NT2/D1 (cell line): Measurements from ENCODE around the gene GK.

Source experiments
- SUZ12 ChIP-seq: IDR thresholded peaks from 2 replicates; pipeline ENCODE4 v1.6.1; 2011; ENCODE audit not compliant: insufficient read length, insufficient read depth; ENCODE audit errors: extremely low read depth
- YY1 ChIP-seq: IDR thresholded peaks from 2 replicates; pipeline ENCODE4 v1.6.1; 2011; ENCODE audit not compliant: insufficient read length, insufficient read depth

DNA sequence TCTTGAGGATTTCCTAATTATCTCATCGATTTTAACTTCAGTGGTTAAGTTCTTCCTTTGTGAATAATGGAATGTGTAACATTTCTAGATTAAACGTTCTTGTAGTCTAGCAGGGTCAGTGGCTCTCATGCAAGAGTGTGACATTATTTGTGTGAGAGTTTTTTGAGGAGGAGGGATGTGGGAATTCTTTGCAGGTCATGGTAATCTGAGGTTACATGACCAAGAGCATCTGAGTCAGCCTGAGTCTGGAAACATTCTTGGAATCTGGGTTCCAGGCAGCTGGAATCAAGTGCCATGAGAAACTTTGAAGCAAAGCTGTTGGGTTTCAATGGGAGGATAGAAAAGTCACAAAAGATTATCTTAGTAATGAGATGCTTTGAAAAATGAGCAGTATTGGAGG is 49.5 kb downstream of the GK start:
- TF ChIP-seq YY1 (no peak), SUZ12 (no peak)
